ENCODE measurements around the gene SH3RF3.

DNA sequence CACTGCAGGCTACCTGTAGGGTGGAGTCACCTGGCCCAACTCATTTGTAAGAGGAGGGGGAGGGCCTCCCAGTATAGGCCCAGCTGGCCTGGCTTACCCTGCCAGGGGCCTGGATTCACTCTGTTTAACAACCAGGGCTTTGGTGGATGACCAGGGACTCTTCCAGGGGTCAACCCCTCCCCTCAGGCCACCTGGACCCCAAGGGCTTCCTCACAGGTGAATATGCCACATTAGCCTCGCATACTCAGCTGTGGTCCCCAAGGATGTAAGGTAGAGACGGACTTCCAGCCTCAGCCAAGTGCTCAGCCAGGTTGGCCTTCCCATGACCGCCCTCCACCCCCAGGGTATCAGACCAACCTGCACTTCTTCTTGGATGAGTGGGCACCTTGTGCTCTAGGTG is 8.8 kb upstream of the SH3RF3 start:
- TF ChIP-seq POLR2A (IDR thresholded peaks at IDR 0.05; ENCODE audit: extremely low read depth, insufficient read length) (no peak), MYC (IDR thresholded peaks at IDR 0.05; ENCODE audit: low read depth, low read length) (no peak)
- TF ChIP-seq, protein P1, sequence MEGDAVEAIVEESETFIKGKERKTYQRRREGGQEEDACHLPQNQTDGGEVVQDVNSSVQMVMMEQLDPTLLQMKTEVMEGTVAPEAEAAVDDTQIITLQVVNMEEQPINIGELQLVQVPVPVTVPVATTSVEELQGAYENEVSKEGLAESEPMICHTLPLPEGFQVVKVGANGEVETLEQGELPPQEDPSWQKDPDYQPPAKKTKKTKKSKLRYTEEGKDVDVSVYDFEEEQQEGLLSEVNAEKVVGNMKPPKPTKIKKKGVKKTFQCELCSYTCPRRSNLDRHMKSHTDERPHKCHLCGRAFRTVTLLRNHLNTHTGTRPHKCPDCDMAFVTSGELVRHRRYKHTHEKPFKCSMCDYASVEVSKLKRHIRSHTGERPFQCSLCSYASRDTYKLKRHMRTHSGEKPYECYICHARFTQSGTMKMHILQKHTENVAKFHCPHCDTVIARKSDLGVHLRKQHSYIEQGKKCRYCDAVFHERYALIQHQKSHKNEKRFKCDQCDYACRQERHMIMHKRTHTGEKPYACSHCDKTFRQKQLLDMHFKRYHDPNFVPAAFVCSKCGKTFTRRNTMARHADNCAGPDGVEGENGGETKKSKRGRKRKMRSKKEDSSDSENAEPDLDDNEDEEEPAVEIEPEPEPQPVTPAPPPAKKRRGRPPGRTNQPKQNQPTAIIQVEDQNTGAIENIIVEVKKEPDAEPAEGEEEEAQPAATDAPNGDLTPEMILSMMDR (IDR thresholded peaks at IDR 0.05; ENCODE audit: low read depth, low read length), result no peak
- TF ChIP-seq, protein P2, sequence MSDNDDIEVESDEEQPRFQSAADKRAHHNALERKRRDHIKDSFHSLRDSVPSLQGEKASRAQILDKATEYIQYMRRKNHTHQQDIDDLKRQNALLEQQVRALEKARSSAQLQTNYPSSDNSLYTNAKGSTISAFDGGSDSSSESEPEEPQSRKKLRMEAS (IDR thresholded peaks at IDR 0.05; ENCODE audit: low read depth, low read length), result no peak

Measured in NB4 (cell line).